ENCODE results near the gene ITIH3.
"Not testable (repeated sequence)": the region's sequence is repeated elsewhere in the genome, so short reads cannot be mapped to it uniquely, and the experiment has no call there.

The ITIH3 gene, protein sequence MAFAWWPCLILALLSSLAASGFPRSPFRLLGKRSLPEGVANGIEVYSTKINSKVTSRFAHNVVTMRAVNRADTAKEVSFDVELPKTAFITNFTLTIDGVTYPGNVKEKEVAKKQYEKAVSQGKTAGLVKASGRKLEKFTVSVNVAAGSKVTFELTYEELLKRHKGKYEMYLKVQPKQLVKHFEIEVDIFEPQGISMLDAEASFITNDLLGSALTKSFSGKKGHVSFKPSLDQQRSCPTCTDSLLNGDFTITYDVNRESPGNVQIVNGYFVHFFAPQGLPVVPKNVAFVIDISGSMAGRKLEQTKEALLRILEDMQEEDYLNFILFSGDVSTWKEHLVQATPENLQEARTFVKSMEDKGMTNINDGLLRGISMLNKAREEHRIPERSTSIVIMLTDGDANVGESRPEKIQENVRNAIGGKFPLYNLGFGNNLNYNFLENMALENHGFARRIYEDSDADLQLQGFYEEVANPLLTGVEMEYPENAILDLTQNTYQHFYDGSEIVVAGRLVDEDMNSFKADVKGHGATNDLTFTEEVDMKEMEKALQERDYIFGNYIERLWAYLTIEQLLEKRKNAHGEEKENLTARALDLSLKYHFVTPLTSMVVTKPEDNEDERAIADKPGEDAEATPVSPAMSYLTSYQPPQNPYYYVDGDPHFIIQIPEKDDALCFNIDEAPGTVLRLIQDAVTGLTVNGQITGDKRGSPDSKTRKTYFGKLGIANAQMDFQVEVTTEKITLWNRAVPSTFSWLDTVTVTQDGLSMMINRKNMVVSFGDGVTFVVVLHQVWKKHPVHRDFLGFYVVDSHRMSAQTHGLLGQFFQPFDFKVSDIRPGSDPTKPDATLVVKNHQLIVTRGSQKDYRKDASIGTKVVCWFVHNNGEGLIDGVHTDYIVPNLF

DNA sequence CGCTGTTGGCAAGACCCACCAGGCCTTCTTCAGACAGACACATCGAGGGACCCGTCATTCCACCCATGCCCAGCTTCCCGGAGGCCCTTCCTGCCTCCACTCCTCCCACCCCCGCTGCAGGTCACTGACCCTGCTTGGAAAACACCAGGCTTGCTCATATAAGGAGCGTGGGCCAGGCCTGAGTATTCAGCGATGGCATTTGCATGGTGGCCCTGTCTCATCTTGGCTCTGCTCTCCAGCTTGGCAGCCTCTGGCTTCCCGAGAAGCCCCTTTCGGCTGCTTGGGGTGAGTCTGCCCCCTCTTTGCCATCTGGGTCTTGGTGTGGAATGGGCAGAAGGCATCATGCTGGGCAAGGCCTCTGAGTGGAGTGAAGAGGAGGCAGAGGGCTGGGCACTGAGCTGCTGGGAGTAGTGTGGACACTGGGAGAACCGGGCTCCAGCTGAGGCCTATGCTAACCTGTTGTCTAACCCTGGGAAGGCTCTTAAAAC is at the start of gene ITIH3:
Gene ITIH3, plus strand, starts transcription at position 185 of the 488 bp plus-strand sequence. Its CDS starts 8 bp downstream, at position 193.
- DNase-seq (ENCODE audit: low spot score), result no peak

DNA sequence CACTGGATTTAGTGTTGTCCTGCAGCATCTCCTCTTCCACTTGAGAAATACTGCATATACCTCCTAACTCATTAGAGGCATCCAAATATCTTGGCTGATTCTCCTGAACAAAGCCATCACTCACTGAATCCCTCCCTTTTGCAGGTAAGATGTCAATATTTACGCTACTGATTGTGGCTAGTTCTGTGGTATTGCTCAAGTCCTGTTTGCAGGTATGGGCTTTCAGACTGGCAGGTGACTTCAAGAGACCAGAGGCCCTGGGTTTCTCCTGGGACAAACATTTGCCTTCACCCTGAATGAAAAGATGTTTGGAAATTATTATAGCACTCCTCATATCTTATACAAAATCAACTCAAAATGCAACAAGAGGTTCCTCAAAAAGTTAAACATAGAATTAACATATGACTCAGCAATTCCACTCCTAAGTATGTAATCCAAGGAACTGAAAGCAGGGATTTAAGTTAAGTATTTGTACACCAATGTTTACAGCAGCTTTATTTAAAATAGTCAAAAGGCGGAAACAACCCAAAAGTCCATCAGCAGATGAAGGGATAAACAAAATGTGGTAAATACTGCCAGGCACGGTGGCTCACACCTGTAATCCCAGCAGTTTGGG is 42.4 kb upstream of the ITIH3 start:
- DNase-seq (ENCODE audit: low spot score), result no peak

DNA sequence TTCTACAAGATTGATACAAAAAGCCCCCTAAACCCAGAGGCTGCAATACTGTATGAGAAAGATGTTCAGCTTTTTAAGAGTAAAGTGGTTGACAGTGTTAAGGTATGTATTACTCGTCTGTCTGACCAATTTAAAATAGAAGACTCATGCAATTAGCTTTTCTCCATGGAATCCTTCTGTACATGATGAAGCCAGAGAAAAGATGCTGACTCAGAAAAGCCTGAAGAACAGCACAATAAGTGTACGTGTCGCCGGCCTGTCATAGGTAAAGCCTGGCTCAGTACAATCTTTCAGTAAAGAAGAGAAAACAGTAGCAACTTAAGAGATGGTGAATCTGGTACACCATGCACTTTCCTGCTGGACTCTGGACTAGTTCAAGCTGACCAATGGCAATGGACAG is 40.2 kb upstream of the ITIH3 start:
- DNase-seq (ENCODE audit: low spot score), result no peak

DNA sequence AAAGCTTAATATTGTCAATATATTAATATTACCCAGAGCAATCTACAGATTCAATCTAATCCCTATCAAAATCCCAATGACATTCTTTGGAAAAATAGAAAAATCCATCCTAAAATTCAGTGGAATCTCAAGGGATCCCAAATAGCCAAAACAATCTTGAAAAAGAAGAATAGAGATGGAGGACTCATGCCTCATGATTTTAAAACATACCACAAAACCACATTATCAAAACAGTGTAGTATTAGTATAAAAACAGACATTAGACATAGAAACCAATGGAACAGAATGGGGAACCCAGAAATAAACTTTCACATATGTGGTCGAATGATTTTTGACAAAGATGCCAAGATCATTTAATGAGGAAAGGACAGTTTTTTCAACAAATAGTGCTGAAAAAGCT is 38.5 kb upstream of the ITIH3 start:
- DNase-seq (ENCODE audit: low spot score), result no peak

DNA sequence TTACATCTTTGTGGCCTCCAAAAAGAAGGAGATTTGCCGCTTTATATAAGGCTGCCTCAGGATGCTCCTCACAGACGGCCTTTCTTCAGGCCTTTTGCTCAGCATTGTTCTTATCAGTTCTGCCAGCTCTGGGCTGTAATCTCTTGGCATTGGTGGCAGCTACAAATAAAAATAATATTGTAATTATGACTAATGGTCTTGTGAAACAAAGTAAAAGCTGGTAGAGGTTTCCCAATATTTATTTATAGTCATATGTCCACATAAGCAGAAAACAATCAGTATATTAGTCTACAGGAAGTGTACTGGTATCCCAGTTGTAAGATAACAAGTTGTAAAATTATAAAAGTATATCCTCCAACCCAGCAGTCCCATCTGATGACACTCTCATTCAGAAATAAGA is 31.1 kb upstream of the ITIH3 start:
- DNase-seq (ENCODE audit: low spot score), result no peak

DNA sequence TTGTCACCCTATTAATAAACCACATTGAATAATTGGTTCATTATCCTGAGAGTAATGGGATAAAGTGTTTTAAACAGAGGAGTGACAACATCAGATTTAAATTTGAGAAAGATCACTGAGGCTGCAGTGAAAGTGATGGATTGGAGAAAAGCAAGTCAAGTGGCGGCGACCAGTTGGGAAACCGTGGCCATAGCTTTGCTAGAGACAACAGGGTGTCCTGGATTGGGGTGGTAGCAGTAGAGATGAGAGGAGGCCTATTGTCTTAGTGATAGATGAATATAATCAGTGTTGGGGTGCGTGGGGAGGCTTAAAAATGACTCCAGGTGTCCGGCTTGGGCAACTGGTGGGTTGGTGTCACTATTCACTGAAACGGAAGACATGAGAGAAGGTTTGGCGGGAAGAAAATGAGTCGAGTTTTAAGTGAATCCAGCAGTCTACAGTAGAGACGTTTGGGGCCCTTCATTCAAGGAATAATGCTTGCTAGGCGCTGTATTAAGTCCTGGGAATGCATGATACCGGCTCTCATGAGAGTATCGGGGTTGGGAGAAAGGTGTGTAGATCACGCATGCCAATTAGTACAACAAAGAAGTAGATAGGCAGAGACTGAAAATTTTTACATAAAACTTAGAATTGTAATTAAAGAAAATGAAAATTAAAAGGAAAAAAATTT is 24.7 kb upstream of the ITIH3 start:
- no peak for DNase-seq (ENCODE audit: low spot score)

DNA sequence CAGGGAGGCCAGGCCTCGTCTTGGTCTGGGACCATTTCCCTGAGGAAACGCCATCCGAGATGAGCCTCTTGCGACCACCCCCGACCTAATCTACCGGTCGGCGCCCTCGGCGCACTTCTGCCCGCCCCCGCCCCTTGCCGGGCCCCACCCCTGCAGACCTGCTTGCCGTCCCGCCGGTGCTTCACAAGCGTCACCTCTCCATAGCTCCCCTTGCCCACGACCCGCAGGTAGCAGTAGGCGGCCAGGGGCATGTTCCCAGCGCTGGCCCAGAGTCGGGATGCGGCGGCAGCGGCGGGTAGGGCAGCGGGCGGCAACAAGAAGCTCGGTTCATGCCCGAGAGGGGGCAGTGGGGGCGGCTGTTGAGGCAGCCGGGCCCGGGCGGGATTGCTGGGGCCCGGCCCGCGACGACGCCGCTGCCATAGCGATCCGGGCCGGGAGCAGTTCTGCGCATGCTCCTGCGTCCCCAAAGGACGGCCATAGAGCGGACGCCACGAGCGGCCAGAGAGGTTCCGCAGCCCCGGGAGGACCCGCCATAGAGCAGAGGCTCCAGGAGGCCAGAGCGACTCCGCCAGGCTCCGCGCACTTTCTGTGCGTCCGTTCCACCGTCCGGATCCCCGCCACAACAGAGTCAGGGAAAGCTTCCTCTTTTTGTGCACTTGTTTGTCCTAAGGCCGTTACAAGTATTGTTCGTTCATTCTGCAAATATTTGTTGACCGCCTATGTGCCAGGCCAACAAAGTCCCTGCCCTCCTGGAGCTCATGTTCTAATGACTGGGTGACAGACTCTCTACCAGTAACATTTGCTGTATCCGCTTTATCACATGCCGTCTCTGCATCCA is 23.9 kb upstream of the ITIH3 start, which contains the start of gene NEK4:
Gene NEK4, minus strand, starts transcription at position 445 of the 838 bp plus-strand sequence. Its CDS starts 194 bp downstream, at position 251.
- peak; percentile 94 for DNase-seq (ENCODE audit: low spot score)

DNA sequence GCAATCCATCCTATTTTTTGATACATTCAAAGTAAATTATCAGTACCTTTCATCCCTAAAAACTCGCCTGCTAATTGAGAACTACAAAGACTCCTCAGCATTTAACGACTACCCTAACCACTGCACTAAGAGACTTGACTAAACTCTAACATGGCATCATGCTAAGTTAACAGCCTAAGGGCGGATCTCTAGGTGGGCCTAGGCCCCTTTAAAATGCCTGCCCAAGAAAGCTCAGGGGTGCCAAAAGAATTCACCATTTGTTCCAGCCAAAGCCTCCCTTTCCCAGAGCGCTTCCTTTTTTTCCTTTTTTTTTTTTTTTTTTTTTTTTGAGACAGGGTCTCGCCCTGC is 23.3 kb upstream of the ITIH3 start:
- no peak for DNase-seq (ENCODE audit: low spot score)

DNA sequence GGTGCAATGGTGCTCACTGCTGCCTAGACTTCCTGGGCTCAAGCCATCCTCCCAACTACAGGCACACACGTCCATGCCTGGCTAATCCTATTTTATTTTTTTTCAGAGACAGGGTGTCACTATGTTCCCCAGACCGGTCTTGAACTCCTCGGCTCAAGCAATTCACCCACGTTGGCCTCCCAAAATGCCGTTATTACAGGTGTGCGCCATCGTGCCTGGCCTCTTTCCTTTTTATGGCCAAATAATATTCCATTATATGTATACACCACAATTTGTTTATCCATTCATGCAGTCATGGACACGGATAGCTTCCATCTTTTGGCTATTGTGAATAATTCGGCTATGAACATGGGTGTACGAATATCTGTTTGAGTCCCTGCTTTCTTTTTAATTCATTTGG is 22.9 kb upstream of the ITIH3 start:
- no peak for DNase-seq (ENCODE audit: low spot score)

DNA sequence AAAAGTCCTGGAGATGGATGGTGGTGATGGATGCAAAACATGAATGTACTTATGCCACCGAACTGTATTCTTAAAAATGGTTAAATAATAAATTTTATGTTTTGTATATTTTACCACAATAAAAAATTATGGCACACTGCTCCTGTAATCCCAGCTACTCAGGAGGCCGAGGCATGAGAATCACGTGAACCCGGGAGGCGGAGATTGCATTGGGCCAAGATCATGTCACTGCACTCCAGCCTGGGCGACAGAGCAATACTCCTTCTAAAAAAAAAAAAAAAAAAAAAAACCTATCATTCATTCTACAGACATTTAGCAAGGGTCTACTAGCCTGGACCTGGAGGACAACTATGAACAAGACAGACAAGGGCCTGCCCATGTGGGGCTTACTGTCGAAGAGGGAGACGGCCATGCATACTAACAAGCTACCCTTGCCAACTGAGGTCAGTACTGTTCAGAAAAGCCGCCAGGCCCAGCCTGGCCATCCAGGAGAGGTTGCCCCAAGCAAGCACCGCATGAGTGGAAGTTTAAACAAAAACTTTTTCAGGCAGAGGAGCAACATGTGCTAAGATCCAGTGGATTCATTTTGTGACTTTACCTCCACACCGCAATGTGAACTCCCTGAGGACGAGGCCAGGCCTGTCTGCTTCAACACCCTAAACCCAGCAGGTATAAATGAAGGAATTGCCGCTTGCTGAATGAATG is 21.1 kb upstream of the ITIH3 start:
- DNase-seq (ENCODE audit: low spot score), result no peak

DNA sequence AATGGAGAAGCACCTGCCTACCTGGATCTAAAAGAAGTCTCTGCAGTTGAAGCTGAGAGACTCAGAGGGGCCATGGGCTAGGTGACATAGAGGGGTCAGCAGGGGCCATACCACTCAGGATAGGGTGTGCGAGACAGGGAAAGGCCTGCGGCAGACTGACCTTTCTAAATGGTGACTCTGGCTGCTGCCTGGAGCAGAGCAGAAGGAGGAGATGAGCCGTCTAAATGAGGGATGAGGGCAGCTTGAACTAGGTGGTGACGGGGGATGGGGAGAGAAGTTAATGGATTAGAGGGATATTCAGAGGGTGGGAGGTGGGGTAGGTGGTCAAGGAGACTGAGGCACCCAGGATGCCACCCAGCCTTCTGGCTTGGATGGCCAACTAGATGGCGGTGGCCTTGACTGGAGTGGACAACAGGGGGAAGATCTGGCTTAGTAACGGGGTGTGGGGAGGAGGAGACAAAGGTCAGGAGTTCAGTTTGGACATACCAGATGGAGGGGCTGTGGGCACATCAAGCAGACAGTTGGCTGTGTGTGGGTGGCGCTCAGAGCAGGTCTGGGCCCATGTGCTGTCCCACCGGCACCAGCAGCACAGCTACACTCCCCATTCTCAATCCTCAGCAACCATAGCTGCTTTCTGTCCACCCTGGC is 20.4 kb upstream of the ITIH3 start:
- DNase-seq (ENCODE audit: low spot score), result no peak

DNA sequence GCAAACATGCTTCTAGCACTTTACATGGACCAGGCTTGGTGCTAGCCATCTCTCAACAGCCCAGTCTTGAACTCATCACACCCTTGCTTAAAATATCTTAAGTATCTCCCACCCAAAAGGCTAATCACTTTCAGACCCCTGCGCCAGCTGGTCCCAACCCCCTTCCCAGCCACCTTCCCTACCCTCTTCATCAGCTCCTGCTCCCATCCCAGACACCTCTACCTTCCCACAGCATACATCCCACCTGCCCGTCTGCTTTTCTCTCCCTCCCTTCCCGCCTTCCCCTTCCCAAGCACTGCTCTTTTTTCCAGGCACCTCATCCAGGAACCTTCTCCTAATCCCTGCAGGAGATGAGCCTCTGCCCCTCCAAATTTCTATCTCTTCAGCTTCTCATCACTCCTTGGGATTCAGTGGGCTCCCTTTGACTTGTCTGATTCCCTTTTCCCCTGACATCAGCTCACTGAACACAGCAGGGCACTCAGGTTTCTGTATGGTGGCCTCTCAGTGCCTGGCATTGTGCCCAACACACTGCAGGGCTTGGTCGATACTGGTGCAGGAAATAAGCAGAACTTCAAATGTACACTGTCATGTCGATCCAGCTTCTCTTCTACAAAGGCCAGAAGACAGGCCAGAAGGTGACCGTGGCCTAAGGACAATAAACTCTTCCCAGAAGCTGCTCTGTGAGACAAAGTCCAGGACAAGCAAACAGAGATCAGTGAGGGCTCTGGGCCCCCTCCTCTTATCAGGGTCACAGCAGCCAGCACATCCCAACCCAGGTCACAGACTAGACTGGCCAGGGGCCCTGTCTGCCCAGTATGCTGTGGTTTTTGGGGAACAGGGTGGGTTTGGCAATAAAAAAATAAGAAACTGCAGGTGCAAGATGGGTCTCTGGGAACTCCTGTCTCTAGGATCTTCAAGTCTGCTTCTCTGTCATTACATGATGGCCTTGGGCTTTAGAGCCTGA is 19.4 kb upstream of the ITIH3 start:
- no peak for DNase-seq (ENCODE audit: low spot score)

DNA sequence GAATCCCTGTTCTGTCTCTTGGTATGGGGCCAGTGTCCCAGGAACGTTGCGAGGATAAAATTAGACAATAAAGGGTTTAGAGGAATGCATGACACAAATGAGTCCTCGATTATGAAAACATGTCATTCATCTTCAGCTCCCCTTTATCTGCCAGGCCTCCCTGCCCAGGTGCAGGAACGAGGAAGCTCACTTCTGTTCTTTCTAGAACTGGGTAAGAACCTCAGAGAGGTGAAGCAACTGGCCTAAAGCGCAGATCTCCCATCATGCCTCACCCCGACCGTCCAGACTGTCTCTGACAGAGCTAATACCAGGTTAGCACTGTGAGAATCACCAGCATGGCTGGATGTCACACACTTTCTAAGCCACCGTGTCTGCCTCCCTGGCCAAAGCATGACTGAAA is 18.7 kb upstream of the ITIH3 start:
- DNase-seq (ENCODE audit: low spot score), result no peak

DNA sequence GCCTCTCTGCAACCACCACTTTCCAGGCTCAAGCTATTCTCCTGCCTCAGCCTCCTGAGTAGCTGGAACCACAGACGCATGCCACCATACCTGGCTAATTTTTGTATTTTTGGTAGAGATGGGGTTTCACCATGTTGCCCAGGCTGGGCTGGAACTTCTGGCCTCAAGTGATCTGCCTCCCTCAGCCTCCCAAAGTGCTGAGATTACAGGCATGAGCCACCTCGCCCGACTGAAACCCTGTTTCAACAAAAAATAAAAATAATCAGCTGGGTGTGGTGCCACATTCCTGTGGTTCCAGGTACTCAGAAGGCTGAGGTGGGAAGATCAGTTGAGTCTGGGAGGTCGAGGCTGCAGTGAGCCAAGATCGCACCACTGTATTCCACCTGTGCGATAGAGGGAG is 18.1 kb upstream of the ITIH3 start:
- DNase-seq (ENCODE audit: low spot score), result not testable (repeated sequence)

DNA sequence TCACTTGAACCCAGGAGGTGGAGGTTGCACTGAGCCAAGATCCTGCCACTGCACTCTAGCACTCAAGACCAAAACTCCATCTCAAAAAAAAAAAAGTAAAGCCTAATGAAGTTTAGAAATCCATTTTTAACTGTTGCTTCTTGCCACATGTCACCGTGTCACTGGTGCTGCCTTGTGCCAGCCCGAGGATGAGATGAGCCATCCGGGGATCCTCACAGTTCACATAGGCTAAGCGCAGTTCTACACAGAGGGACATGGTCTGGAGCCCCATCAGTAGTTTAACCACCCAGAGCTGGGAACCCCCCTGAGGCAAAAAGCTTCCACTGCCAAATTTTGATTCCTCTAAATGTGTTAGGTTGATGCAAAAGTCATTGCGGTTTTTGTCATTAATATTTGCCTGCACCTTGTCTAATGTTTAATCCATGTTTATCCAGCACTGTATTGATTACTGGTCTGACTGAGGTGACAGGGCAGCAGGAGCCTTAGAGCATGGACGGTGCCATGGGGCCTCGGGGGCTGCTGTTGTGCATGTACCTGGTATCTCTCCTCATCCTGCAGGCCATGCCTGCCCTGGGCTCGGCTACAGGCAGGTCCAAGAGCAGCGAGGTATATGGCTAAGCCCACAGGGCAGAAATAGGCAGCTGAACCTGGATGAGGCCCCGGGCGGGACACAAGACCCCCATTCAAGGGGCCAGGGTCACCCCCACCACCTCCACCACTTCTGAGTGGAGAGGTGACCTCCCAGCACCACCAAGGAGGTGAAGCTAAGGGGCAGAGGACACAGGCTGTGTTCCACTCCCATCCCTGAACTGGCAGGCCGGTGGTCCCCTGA is 17.3 kb upstream of the ITIH3 start, which contains the start of gene ITIH1:
Gene ITIH1, plus strand, starts transcription at position 473 of the 832 bp plus-strand sequence. Its CDS starts 17 bp downstream, at position 490.
- DNase-seq (ENCODE audit: low spot score), result no peak

DNA sequence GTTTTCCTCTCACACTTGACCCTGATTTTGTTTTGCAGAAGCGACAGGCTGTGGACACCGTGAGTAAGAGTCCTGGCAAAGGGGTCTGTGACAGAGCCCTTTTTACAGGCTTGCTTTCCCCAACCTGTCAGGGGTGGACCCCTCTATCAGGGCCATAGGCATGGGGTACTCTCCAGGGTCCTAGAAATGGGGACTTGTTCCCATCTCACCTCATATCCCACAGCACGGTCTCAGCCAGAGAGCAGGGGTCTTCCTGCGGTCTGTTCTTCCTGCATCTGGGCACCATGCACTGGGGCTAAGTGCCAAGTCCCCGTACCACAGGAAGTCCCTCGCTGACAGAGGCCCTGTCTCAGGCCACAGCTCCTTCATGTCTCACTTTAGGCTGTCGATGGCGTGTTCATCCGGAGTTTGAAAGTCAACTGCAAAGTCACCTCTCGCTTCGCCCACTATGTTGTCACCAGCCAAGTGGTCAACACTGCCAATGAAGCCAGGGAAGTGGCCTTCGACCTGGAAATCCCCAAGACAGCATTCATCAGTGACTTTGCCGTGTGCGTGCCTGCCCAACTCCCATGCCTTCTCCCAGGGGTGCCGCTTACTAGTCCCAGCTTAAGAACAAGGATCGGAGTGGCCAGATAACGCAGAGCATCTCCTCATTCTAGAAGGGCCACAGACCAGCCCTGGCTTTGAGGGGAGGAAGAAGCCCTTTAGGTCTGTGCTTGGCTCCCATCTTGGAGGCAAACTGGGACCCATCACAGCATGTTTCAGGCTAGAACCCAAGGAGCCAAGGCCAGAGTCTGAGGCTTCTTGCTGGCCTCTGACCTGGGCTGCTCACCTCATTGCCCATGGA is 16.4 kb upstream of the ITIH3 start:
- no peak for DNase-seq (ENCODE audit: low spot score)

All from COLO829 (cell line).